ENCODE results near the gene GPRIN3. TPM values are rescaled to one million over a fixed set of nuclear protein-coding genes. Genes with fewer than 3 reads are reported as not detected.
"Not testable (repeated sequence)": the region's sequence is repeated elsewhere in the genome, so short reads cannot be mapped to it uniquely, and the experiment has no call there.

The GPRIN3 gene
- total RNA-seq, 2 donors from 2014 or later, result 16.6 to 21.1 TPM

- intact Hi-C loops (cut with DNase I, micrococcal nuclease), result no loop called here
- ATAC-seq (no peak), DNase-seq (no peak)
These were observed 63.8 kb downstream of the GPRIN3 start for GRCh38 chr4:89243733-89244252.

- ATAC-seq (peak; percentile 20), DNase-seq (no peak)
- intact Hi-C loops (cut with DNase I, micrococcal nuclease), result no loop called here
These were observed 64.5 kb downstream of the GPRIN3 start for GRCh38 chr4:89242864-89243732.

- intact Hi-C loops (cut with DNase I, micrococcal nuclease), result no loop called here
- ATAC-seq, result no peak
These were observed 65.4 kb downstream of the GPRIN3 start for GRCh38 chr4:89242216-89242615.

GRCh38 chr4:89230271-89230670 lies 77.3 kb downstream of the GPRIN3 start:
- intact Hi-C loops (cut with DNase I, micrococcal nuclease), result no loop called here
- DNase-seq, result no peak
- ATAC-seq, result no peak

More at GRCh38 chr4:89242216-89242615, 65.4 kb downstream of the GPRIN3 start:
- DNase-seq, result no peak

- DNase-seq, result peak; percentile 86 to 90
- intact Hi-C loops (cut with DNase I, micrococcal nuclease), result loop anchor here (5.0 to 10.0 kb wide), 3 partner anchors 205 to 675 kb away; no protein-coding TSS in a partner anchor
- ATAC-seq, result peak; percentile 96
These were observed 80.7 kb downstream of the GPRIN3 start for GRCh38 chr4:89226665-89227574.

- DNase-seq (no peak), ATAC-seq (peak; percentile 43)
- intact Hi-C loops (cut with DNase I, micrococcal nuclease), result loop anchor here in 1 of 2 donors (10.0 kb wide), 1 partner anchor 213 kb away; no protein-coding TSS in a partner anchor
These were observed 85.4 kb downstream of the GPRIN3 start for GRCh38 chr4:89222170-89222569.

- intact Hi-C loops (cut with DNase I, micrococcal nuclease), result loop anchor here in 1 of 2 donors (10.0 kb wide), 1 partner anchor 213 kb away; no protein-coding TSS in a partner anchor
- ATAC-seq, result no peak
- DNase-seq, result no peak
These were observed 86.3 kb downstream of the GPRIN3 start for GRCh38 chr4:89221167-89221867.

GRCh38 chr4:89218587-89218986 lies 89.0 kb downstream of the GPRIN3 start:
- DNase-seq (no peak), ATAC-seq (no peak)
- intact Hi-C loops (cut with DNase I, micrococcal nuclease), result no loop called here

- DNase-seq (no peak), ATAC-seq (peak; percentile 97)
- intact Hi-C loops (cut with DNase I, micrococcal nuclease), result no loop called here
These were observed 90.0 kb downstream of the GPRIN3 start for GRCh38 chr4:89217604-89218003.

GRCh38 chr4:89216866-89217265 lies 90.7 kb downstream of the GPRIN3 start:
- ATAC-seq (no peak), DNase-seq (no peak)
- intact Hi-C loops (cut with DNase I, micrococcal nuclease), result no loop called here

- ATAC-seq (no peak), DNase-seq (no peak)
- intact Hi-C loops (cut with DNase I, micrococcal nuclease), result no loop called here
These were observed 91.2 kb downstream of the GPRIN3 start for GRCh38 chr4:89216422-89216821.

- no peak for DNase-seq
- intact Hi-C loops (cut with DNase I, micrococcal nuclease), result no loop called here
- ATAC-seq, result no peak
These were observed 91.9 kb downstream of the GPRIN3 start for GRCh38 chr4:89215736-89216135.

- DNase-seq (no peak), ATAC-seq (no peak)
- intact Hi-C loops (cut with DNase I, micrococcal nuclease), result no loop called here
These were observed 93.3 kb downstream of the GPRIN3 start for GRCh38 chr4:89214308-89214707.

- no peak for ATAC-seq
- no peak for DNase-seq
- intact Hi-C loops (cut with DNase I, micrococcal nuclease), result no loop called here
These were observed 94.3 kb downstream of the GPRIN3 start for GRCh38 chr4:89213382-89213701.

- intact Hi-C loops (cut with DNase I, micrococcal nuclease), result no loop called here
- no peak for ATAC-seq
- no peak for DNase-seq
These were observed 94.8 kb downstream of the GPRIN3 start for GRCh38 chr4:89212666-89213381.

GRCh38 chr4:89204624-89205023 lies 103.0 kb downstream of the GPRIN3 start:
- intact Hi-C loops (cut with DNase I, micrococcal nuclease), result no loop called here
- ATAC-seq (no peak), DNase-seq (no peak)

- intact Hi-C loops (cut with DNase I, micrococcal nuclease), result no loop called here
- no peak for ATAC-seq
- DNase-seq, result no peak
These were observed 103.7 kb downstream of the GPRIN3 start for GRCh38 chr4:89203902-89204301.

- DNase-seq; intact Hi-C loops (cut with DNase I, micrococcal nuclease); ATAC-seq: not testable (repeated sequence)
These were observed 108.2 kb downstream of the GPRIN3 start for GRCh38 chr4:89199394-89199793.
